CD4-positive, alpha-beta memory T cell (primary cell): ENCODE data around the gene SCART1. TPM values are rescaled to one million over a fixed set of nuclear protein-coding genes. Genes with fewer than 3 reads are reported as not detected.

Experiments
- CTCF ChIA-PET: fragments of 350-600 bp; sonication (Branson Sonifier 250); formaldehyde crosslinking; loops from one replicate; lab custom pipeline; 2021; ENCODE audit warnings: inconsistent platforms; ENCODE audit not compliant: partially characterized antibody; lab: Charles Lee
- POLR2A ChIA-PET: fragments of 350-600 bp; sonication (Branson Sonifier 250); formaldehyde crosslinking; loops from one replicate; lab custom pipeline; 2021; ENCODE audit not compliant: partially characterized antibody; lab: Charles Lee
- DNase-seq, 5 donors: peaks; one replicate each; pipeline versions ENCODE4 v3.0.0 to v3.0.0-alpha.2; 2020 to 2022; ENCODE audit warnings: mixed read lengths in 1 of 5
- H3K27ac ChIP-seq: one replicate; pipeline ENCODE4 v1.7.0; 2013; ENCODE audit warnings: low read depth, low read length
- H3K27me3 ChIP-seq: 2 replicates; pipeline ENCODE4 v1.7.0; 2013; ENCODE audit warnings: mild to moderate bottlenecking, low read length, moderate library complexity; ENCODE audit not compliant: insufficient read depth
- H3K36me3 ChIP-seq: 2 replicates; pipeline ENCODE4 v1.7.0; 2013; ENCODE audit warnings: mild to moderate bottlenecking, low read length, moderate library complexity; ENCODE audit not compliant: insufficient read depth
- H3K4me1 ChIP-seq: 2 replicates; pipeline ENCODE4 v1.7.0; 2013; ENCODE audit warnings: mild to moderate bottlenecking, low read length, moderate library complexity; ENCODE audit not compliant: insufficient read depth
- H3K4me3 ChIP-seq, 2 donors: one replicate each; pipeline ENCODE4 v1.7.0; 2013; ENCODE audit warnings: low read length in 2 of 2, mild to moderate bottlenecking in 1 of 2
- H3K9me3 ChIP-seq, 2 donors: one replicate each; pipeline ENCODE4 v1.7.0; 2013; ENCODE audit warnings: low read length in 2 of 2, control low read depth in 1 of 2; ENCODE audit not compliant: control insufficient read depth in 1 of 2
- H3K27ac Mint-ChIP-seq, 7 donors: one replicate each; pipeline ENCODE4 v1.8.0; 2020 to 2021; ENCODE audit warnings: mixed read lengths in 7 of 7, mild to moderate bottlenecking in 6 of 7, inconsistent platforms in 3 of 7, moderate library complexity in 3 of 7
- H3K27me3 Mint-ChIP-seq, 2 donors: one replicate each; pipeline ENCODE4 v1.8.0; 2020 to 2021; ENCODE audit warnings: mixed read lengths in 2 of 2
- H3K36me3 Mint-ChIP-seq, 2 donors: one replicate each; pipeline ENCODE4 v1.8.0; 2020 to 2021; ENCODE audit warnings: mixed read lengths in 2 of 2, inconsistent platforms in 1 of 2, mild to moderate bottlenecking in 1 of 2
- H3K4me1 Mint-ChIP-seq, 4 donors: one replicate each; pipeline ENCODE4 v1.8.0; 2020 to 2021; ENCODE audit warnings: mixed read lengths in 4 of 4, mild to moderate bottlenecking in 1 of 4
- H3K4me3 Mint-ChIP-seq, 8 donors: one replicate each; pipeline ENCODE4 v1.8.0; 2020 to 2021; ENCODE audit warnings: mixed read lengths in 8 of 8, mild to moderate bottlenecking in 7 of 8, moderate library complexity in 6 of 8, inconsistent platforms in 3 of 8
- H3K9me3 Mint-ChIP-seq, 8 donors: one replicate each; pipeline ENCODE4 v1.8.0; 2020 to 2021; ENCODE audit warnings: mixed read lengths in 8 of 8, mild to moderate bottlenecking in 5 of 8, inconsistent platforms in 3 of 8, moderate library complexity in 1 of 8
- intact Hi-C: fragments of 100-400 bp; cut with micrococcal nuclease; formaldehyde crosslinking; loops from one replicate; pipeline ENCODE4 v1.15.1; 2023
- polyA plus RNA-seq, 2 donors: library from polyadenylated mRNA; unstranded; fragments of 300-500 nt; fragmentation: Illumina TruSeq; gene quantifications; one replicate each; pipeline ENCODE4 v1.2.3, GENCODE V29; 2021
- total RNA-seq, 2 experiments: library from RNA; stranded (reverse); gene quantifications; one replicate each; pipeline ENCODE4 v1.2.3, GENCODE V29; 2021

The SCART1 gene
- total and polyA plus RNA-seq, 4 experiments from 2014 or later: 0.49 to 11.2 (median 5.9) TPM

DNA sequence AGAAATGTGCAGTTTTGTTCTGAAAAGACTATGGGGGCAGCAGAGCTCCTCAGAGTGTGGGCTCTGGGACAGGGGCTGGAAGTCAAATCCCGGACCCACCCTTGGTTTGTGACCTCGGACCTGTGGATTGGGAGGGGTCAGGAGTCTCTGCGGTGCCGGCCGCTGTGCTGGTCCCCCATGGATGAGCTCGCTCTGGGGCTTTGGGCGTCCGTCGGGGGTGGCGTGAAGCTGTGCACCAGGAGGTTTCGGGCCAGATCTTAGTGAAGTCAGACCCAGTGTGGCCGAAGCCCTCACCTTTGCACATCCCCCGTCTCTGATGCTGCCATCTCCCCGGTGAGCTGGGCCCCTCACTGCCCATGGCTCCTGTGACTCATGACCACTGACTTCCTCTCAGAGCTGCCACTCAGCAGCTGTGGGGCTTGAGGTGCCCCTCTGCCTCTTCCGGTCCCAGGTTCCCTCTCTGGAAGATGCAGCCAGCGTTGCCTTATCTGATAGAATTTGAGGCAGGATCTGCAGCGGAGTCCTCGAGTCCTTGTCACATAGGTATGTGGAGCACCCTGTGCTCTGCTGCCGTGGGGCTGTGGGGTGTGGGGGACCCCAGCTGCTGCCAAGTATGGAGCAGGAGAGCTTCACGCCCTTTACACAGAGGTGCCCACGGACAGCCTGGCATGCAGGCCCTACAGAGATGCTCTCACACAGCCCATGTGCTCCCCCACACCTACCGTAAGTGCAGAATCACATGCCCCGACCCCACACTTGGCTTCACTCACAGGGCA is 11.4 kb upstream of the SCART1 start:
- H3K9me3 ChIP-seq: no peaks in the 10 kb centered on the region
- intact Hi-C loops: no loop called here
- H3K4me1 Mint-ChIP-seq: peaks cover 16 to 47% (median 37%) of the 10 kb centered on the region in 4 donors
- H3K27ac ChIP-seq: peak overlapping the region; percentile 6
- H3K36me3 ChIP-seq: no peaks in the 10 kb centered on the region
- peak overlapping the region; percentile 59 to 81 (median 76) for H3K4me3 Mint-ChIP-seq
- peak overlapping the region in 6 of 7 donors; percentile 67 to 83 (median 76) for H3K27ac Mint-ChIP-seq
- H3K27me3 ChIP-seq: no peaks in the 10 kb centered on the region
- H3K4me1 ChIP-seq: peaks cover 41% of the 10 kb centered on the region
- peak in 2 of 5 donors; percentile 18 to 66 for DNase-seq
- no peaks in the 10 kb centered on the region for H3K27me3 Mint-ChIP-seq
- peaks cover 6 to 8% of the 10 kb centered on the region in 2 donors for H3K36me3 Mint-ChIP-seq
- ChIA-PET CTCF (interaction anchor here (1.1 to 1.8 kb wide), 5 partner anchors 34 to 114 kb away, joined by 3 to 6 read pairs (median 4); no protein-coding TSS in a partner anchor), POLR2A (interaction anchor here (1.5 kb wide), 1 partner anchor 11 kb away, joined by 6 read pairs; the partner anchor contains the start of gene SCART1)
- peaks cover 0 to 23% (median 9%) of the 10 kb centered on the region in 8 donors for H3K9me3 Mint-ChIP-seq
- H3K4me3 ChIP-seq: no peak overlapping the region

DNA sequence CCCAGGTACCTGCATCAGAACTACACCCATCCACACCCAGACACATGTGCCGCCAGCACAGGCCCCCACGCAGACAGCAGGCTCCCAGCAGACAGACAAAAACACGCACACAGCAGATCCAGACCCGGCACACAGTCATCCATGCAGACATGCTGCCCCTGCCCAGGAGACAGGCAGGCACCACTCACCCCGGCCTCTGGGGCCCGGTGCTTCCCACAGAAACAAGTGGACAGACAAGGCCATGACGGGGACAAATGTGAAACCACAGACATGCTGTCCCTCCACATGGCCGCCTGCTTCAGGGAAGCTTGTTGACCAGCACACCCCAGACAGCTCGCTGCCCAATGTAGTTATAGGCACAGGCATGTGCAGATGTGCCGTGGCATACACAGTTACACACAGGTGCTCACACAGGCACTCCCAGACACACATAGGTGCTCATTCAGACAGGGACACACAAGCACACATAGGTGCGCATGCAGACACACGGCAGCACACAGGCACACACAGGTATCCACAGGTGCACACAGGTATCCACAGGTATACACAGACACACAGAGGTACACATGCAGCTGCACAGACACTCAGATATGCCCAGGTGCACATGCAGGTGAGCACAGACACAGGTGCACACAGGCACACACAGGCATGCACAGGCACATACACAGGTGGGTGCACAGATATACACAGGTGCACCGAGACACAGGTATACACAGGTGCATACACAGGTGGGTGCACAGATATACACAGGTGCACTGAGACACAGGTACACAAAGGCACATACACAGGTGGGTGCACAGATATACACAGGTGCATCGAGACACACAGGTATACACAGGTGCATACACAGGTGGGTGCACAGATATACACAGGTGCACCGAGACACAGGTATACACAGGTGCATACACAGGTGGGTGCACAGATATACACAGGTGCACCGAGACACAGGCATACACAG is 10.5 kb upstream of the SCART1 start:
- Histone ChIP-seq H3K36me3 (no peaks in the 10 kb centered on the region), H3K27me3 (no peaks in the 10 kb centered on the region), H3K4me1 (peaks cover 36% of the 10 kb centered on the region), H3K27ac (no peak overlapping the region), H3K4me3 (no peak overlapping the region), H3K9me3 (no peaks in the 10 kb centered on the region)
- H3K4me3 Mint-ChIP-seq: peak overlapping the region in 7 of 8 donors; percentile 75 to 81 (median 77)
- no peaks in the 10 kb centered on the region for H3K27me3 Mint-ChIP-seq
- H3K36me3 Mint-ChIP-seq: peaks cover 13% of the 10 kb centered on the region in 2 donors
- peak overlapping the region in 5 of 7 donors; percentile 67 to 83 (median 74) for H3K27ac Mint-ChIP-seq
- intact Hi-C loops: no loop called here
- POLR2A ChIA-PET: interaction anchor here (1.5 kb wide), 1 partner anchor 10 kb away, joined by 6 read pairs; the partner anchor contains the start of gene SCART1
- no peak for DNase-seq
- H3K4me1 Mint-ChIP-seq: peaks cover 14 to 42% (median 33%) of the 10 kb centered on the region in 4 donors
- CTCF ChIA-PET: interaction anchor here (1.1 to 1.8 kb wide), 2 partner anchors 33 to 114 kb away, joined by 3 to 5 read pairs; no protein-coding TSS in a partner anchor
- H3K9me3 Mint-ChIP-seq: peaks cover 0 to 31% (median 17%) of the 10 kb centered on the region in 8 donors

DNA sequence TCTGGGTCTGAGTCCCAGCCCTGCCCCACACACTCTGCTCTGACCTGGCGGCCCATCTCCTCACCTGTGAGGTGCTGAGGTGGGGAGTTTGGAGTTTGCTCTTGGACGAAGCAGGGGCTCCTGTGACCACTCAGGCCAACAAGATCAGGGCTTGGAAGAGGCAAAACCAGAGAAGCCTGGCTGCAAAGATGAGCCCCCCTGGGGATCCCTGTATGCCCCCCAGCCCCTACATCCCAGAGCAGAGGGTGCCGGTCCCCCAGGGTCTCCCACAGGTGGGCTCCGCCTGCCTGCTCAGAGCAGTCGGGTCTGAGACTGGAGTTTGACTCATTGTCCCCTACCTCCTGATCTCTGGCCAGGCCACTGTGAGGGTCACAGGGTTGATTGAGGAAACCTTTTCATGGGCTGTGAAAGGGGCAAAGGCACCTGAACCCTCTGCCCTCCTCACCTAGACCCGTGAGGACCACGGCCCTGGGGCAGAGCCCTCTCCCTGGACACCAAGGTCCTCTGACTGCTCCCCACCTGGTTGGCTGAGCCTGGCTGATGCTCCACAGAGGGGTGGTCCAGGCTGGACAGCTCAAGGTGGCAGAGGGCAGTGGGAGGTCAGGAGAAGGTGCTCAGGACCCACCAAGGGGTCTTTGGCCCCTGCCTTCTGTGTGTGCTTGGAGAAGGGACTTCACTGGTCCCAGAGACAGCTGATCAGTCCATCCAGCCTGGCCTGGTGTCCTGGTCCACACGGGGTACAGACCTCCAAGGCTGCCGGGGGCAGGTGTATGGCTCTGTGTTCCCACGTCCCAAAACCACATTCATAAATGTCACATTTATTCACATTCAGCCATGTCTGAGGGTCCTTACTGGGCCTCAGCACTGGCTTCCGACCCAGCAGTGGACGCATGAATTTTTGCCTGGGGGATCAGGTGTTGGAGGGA is 9.1 kb upstream of the SCART1 start:
- POLR2A ChIA-PET: no interaction called here
- Mint-ChIP-seq H3K36me3 (peaks cover 15 to 23% of the 10 kb centered on the region in 2 donors), H3K27me3 (no peaks in the 10 kb centered on the region), H3K9me3 (peaks cover 0 to 44% (median 30%) of the 10 kb centered on the region in 8 donors), H3K4me3 (no peak overlapping the region), H3K27ac (peak overlapping the region in 2 of 7 donors; percentile 8 to 29), H3K4me1 (peaks cover 8 to 28% (median 20%) of the 10 kb centered on the region in 4 donors)
- Histone ChIP-seq H3K27me3 (no peaks in the 10 kb centered on the region), H3K9me3 (no peaks in the 10 kb centered on the region), H3K4me1 (peaks cover 22% of the 10 kb centered on the region), H3K36me3 (no peaks in the 10 kb centered on the region), H3K4me3 (no peak overlapping the region), H3K27ac (no peak overlapping the region)
- intact Hi-C loops: no loop called here
- CTCF ChIA-PET: no interaction called here
- no peak for DNase-seq

DNA sequence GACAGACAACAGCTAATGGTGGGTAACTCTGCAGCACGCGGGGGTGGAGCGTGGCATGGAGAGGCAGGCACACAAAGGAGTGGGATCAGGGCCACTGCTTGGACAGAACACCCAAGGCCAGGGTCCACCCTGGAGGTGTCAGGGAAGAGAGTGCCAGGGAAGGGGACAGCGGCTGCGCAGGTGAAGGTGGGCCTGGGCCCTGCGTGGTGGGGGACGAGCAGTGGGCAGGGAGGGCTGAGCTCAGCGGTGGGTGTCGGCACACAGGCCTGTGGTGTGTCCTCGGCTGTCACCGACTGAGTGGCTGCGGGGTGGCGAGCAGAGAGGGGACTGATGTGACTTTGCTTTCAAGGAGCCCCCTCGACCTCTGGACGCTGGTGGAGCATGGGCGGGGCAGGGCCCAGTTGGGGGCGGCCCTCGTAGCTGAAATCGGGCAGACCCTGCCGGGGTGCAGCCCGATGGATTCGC is 8.4 kb upstream of the SCART1 start:
- no peaks in the 10 kb centered on the region for H3K9me3 ChIP-seq
- ChIA-PET CTCF (no interaction called here), POLR2A (no interaction called here)
- H3K4me3 ChIP-seq: no peak overlapping the region
- intact Hi-C loops: no loop called here
- peaks cover 8 to 27% (median 19%) of the 10 kb centered on the region in 4 donors for H3K4me1 Mint-ChIP-seq
- peaks cover 15 to 23% of the 10 kb centered on the region in 2 donors for H3K36me3 Mint-ChIP-seq
- H3K36me3 ChIP-seq: no peaks in the 10 kb centered on the region
- no peaks in the 10 kb centered on the region for H3K27me3 Mint-ChIP-seq
- peaks cover 20% of the 10 kb centered on the region for H3K4me1 ChIP-seq
- no peak for DNase-seq
- peaks cover 0 to 47% (median 30%) of the 10 kb centered on the region in 8 donors for H3K9me3 Mint-ChIP-seq
- peak overlapping the region in 1 of 8 donors; percentile 46 for H3K4me3 Mint-ChIP-seq
- H3K27ac ChIP-seq: no peak overlapping the region
- H3K27ac Mint-ChIP-seq: peak overlapping the region in 1 of 7 donors; percentile 29
- H3K27me3 ChIP-seq: no peaks in the 10 kb centered on the region

DNA sequence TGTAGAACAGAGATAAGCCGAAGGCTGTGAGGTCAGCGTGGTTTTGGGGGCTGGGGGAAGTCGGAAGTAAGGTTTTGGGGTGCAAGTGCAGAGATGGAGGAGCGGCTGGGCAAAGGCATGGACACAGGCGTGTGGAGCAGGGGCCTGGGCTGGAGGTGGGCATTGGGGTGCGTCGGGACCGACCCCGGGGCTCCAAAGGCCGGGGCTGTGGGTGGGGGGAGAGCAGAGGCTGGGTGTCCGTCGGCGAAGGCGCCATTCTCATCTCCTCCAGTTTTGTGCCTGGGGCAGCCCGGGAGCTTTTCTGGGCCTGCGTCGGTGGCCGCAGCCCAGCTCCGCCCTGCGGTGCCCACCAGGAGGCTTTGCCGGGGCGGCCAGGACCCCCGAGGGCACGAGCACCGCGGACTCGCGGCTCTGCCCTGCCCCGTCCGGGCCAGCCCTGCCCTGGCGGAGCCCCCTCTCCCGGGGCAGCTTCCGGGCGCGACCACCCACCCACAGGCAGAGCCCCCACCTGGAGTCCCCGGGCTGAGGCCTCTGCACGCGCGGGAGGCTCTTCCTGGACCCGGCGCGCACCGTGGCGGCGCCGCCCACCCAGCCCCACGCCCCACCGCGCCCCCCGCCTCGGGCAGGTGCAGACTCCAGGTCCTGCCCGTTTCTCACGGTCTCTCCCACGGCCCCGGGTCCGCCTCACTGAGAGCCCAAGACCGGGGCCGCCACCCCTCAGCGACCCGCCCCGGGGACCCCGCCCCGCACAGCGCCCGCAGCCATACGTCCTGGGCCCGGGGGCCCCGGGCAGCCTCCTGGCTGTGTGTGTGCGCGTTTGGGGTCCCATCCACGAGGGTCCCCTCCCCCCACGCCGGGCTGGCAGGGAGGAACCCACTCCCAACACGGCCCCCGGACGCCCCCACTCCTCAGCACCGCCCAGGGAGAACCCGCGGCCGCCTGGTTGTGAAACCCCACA is 7.7 kb upstream of the SCART1 start:
- no peak overlapping the region for H3K27ac ChIP-seq
- no peaks in the 10 kb centered on the region for H3K36me3 ChIP-seq
- ChIA-PET POLR2A (no interaction called here), CTCF (no interaction called here)
- no peaks in the 10 kb centered on the region for H3K27me3 Mint-ChIP-seq
- peaks cover 20% of the 10 kb centered on the region for H3K4me1 ChIP-seq
- peaks cover 15 to 23% of the 10 kb centered on the region in 2 donors for H3K36me3 Mint-ChIP-seq
- H3K4me1 Mint-ChIP-seq: peaks cover 8 to 27% (median 19%) of the 10 kb centered on the region in 4 donors
- peaks cover 0 to 48% (median 30%) of the 10 kb centered on the region in 8 donors for H3K9me3 Mint-ChIP-seq
- H3K27me3 ChIP-seq: no peaks in the 10 kb centered on the region
- intact Hi-C loops: no loop called here
- H3K4me3 Mint-ChIP-seq: peak overlapping the region in 1 of 8 donors; percentile 46
- H3K27ac Mint-ChIP-seq: peak overlapping the region in 1 of 7 donors; percentile 64
- no peak overlapping the region for H3K4me3 ChIP-seq
- H3K9me3 ChIP-seq: no peaks in the 10 kb centered on the region
- DNase-seq: no peak
